ENCODE data around the gene HDAC9.

GRCh38 chr7:18786796-18787195 lies 291.2 kb downstream of the HDAC9 start:
- TF ChIP-seq CTCF (IDR thresholded peaks at IDR 0.05) = no peak
- TF ChIP-seq ZFX (IDR thresholded peaks at IDR 0.05; ENCODE audit: borderline replicate concordance) = no peak

Measured in 22Rv1 (cell line).